Loucy (cell line): ENCODE results near the gene PLAU.
A peak's percentile ranks its signal among the peaks of the same experiment; 100 is the strongest.

Experiments
- H2AFZ ChIP-seq: fragments of 200-600 bp; sonication (generic); 2 replicates; pipeline ENCODE4 v1.6.0; 2016; ENCODE audit warnings: antibody characterized with exemption, mild to moderate bottlenecking, low read length, moderate library complexity
- H3F3A ChIP-seq: fragments of 200-600 bp; 2 replicates; pipeline ENCODE4 v1.6.0; 2016; ENCODE audit warnings: antibody characterized with exemption, low read depth, mild to moderate bottlenecking
- H3K27me3 ChIP-seq: fragments of 200-600 bp; sonication (generic); 2 replicates; pipeline ENCODE4 v1.6.1; 2014; ENCODE audit warnings: low read length, mild to moderate bottlenecking; ENCODE audit not compliant: insufficient read depth, poor library complexity, severe bottlenecking
- H3K36me3 ChIP-seq: fragments of 200-600 bp; sonication (generic); 2 replicates; pipeline ENCODE4 v1.6.1; 2016; ENCODE audit warnings: low read length; ENCODE audit not compliant: insufficient read depth
- H3K4me1 ChIP-seq: fragments of 200-600 bp; sonication (generic); 2 replicates; pipeline ENCODE4 v1.5.1; 2014; ENCODE audit warnings: low read length, mild to moderate bottlenecking; ENCODE audit not compliant: insufficient read depth, poor library complexity, severe bottlenecking
- H3K4me2 ChIP-seq: fragments of 200-600 bp; sonication (generic); 2 replicates; pipeline ENCODE4 v1.6.0; 2014; ENCODE audit warnings: antibody characterized with exemption, low read length, low read depth, mild to moderate bottlenecking; ENCODE audit not compliant: poor library complexity, severe bottlenecking
- H3K4me3 ChIP-seq: fragments of 200-600 bp; sonication (generic); 2 replicates; pipeline ENCODE4 v1.5.1; 2014; ENCODE audit warnings: low read length, mild to moderate bottlenecking, mixed read lengths; ENCODE audit not compliant: poor library complexity, severe bottlenecking
- H3K79me2 ChIP-seq: fragments of 200-600 bp; sonication (generic); 2 replicates; pipeline ENCODE4 v1.6.1; 2014; ENCODE audit warnings: low read length; ENCODE audit not compliant: insufficient read depth
- H3K9ac ChIP-seq: fragments of 200-600 bp; sonication (generic); 2 replicates; pipeline ENCODE4 v1.6.0; 2014; ENCODE audit warnings: mild to moderate bottlenecking, low read depth, low read length, moderate library complexity; ENCODE audit not compliant: poor library complexity, severe bottlenecking
- H3K9me2 ChIP-seq: fragments of 200-600 bp; sonication (generic); replicated peaks from 2 replicates; pipeline ENCODE4 v1.6.1; 2016; ENCODE audit warnings: low read depth, low read length, mixed read lengths
- H3K9me3 ChIP-seq: fragments of 200-600 bp; sonication (generic); 2 replicates; pipeline ENCODE4 v1.6.1; 2014; ENCODE audit warnings: mild to moderate bottlenecking, antibody characterized with exemption, low read length, low read depth; ENCODE audit not compliant: insufficient read depth
- H4K20me1 ChIP-seq: fragments of 200-600 bp; sonication (generic); 2 replicates; pipeline ENCODE4 v1.6.0; 2014; ENCODE audit warnings: antibody characterized with exemption, low read length, mild to moderate bottlenecking; ENCODE audit not compliant: insufficient read depth, poor library complexity, severe bottlenecking
- EZH2phosphoT487 ChIP-seq: fragments of 200-600 bp; IDR thresholded peaks from 2 replicates; pipeline ENCODE4 v1.6.1; 2018; ENCODE audit warnings: antibody characterized with exemption, mild to moderate bottlenecking, moderate library complexity, borderline replicate concordance
- TF ChIP-seq, protein P1 (sequence below): fragments of 200-600 bp; sonication (generic); conservative IDR thresholded peaks from 2 replicates; pipeline ENCODE4 v1.5.1; 2014; ENCODE audit warnings: mild to moderate bottlenecking, antibody characterized with exemption, low read length

PLAU gene

DNA sequence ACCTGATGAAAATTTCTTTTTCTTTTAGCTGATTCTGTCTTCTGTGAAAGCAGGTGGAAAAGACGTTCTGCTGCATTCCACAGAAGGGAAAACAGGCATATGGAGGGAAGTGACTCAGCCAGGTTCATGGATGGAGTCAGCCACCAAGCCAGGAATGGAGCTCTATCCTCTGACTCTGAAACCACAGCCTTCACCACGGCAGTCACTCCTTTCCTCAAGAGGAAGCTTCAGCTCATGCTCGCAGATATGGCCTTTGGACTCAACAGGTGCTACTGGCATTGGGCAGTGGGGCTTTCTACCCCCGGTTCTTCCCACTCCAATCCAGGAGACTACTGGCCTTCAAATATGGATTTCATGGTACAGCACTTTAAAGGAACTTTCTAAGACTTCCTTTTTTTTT lies 11.5 kb upstream of the PLAU start:
- no peaks in the 10 kb centered on the region for H3K27me3 ChIP-seq
- H3K36me3 ChIP-seq = no peaks in the 10 kb centered on the region
- no peaks in the 10 kb centered on the region for H3K9me3 ChIP-seq
- TF ChIP-seq, protein P1, sequence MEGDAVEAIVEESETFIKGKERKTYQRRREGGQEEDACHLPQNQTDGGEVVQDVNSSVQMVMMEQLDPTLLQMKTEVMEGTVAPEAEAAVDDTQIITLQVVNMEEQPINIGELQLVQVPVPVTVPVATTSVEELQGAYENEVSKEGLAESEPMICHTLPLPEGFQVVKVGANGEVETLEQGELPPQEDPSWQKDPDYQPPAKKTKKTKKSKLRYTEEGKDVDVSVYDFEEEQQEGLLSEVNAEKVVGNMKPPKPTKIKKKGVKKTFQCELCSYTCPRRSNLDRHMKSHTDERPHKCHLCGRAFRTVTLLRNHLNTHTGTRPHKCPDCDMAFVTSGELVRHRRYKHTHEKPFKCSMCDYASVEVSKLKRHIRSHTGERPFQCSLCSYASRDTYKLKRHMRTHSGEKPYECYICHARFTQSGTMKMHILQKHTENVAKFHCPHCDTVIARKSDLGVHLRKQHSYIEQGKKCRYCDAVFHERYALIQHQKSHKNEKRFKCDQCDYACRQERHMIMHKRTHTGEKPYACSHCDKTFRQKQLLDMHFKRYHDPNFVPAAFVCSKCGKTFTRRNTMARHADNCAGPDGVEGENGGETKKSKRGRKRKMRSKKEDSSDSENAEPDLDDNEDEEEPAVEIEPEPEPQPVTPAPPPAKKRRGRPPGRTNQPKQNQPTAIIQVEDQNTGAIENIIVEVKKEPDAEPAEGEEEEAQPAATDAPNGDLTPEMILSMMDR = no peak
- no peak for TF ChIP-seq EZH2phosphoT487
- no peak overlapping the region for H3K4me3 ChIP-seq
- no peaks in the 10 kb centered on the region for H3K79me2 ChIP-seq
- peaks cover 20% of the 10 kb centered on the region for H3K4me1 ChIP-seq
- no peaks in the 10 kb centered on the region for H3K9me2 ChIP-seq
- H3K9ac ChIP-seq = no peak overlapping the region
- H3F3A ChIP-seq = no peaks in the 10 kb centered on the region
- H2AFZ ChIP-seq = no peak overlapping the region
- no peak overlapping the region for H3K4me2 ChIP-seq
- H4K20me1 ChIP-seq = no peaks in the 10 kb centered on the region

DNA sequence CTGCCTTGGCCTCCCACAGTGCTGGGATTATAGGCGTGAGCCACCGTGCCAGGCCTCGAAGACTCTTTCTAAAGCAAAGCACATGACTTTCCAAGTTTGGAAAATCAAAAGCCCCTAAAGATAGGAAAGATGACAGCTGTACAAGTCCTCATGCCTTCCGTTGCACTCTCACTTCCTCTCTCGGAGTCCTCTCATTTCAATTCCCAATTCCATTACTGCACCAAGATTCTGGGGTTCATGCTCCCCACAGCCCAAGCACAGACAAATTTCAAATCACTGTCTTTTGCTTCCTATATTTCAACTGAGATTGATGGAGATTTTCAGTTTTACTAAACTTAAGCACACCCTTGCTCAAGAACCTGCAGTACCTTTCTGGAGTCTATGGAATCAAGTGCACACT lies 10.9 kb upstream of the PLAU start:
- no peaks in the 10 kb centered on the region for H3F3A ChIP-seq
- no peak overlapping the region for H3K4me2 ChIP-seq
- H3K4me3 ChIP-seq = no peak overlapping the region
- H3K9me2 ChIP-seq = no peaks in the 10 kb centered on the region
- no peaks in the 10 kb centered on the region for H3K27me3 ChIP-seq
- H4K20me1 ChIP-seq = no peaks in the 10 kb centered on the region
- H2AFZ ChIP-seq = no peak overlapping the region
- no peaks in the 10 kb centered on the region for H3K36me3 ChIP-seq
- H3K79me2 ChIP-seq = no peaks in the 10 kb centered on the region
- peaks cover 14% of the 10 kb centered on the region for H3K4me1 ChIP-seq
- TF ChIP-seq EZH2phosphoT487 = no peak
- H3K9ac ChIP-seq = no peak overlapping the region
- no peaks in the 10 kb centered on the region for H3K9me3 ChIP-seq

GRCh38 chr10:73901261-73901660 lies 9.7 kb upstream of the PLAU start:
- Histone ChIP-seq H3K4me3 (no peak overlapping the region), H2AFZ (0 out of 2 replicates have a peak overlapping the region, but pooled peaks have one; percentile 11)

DNA sequence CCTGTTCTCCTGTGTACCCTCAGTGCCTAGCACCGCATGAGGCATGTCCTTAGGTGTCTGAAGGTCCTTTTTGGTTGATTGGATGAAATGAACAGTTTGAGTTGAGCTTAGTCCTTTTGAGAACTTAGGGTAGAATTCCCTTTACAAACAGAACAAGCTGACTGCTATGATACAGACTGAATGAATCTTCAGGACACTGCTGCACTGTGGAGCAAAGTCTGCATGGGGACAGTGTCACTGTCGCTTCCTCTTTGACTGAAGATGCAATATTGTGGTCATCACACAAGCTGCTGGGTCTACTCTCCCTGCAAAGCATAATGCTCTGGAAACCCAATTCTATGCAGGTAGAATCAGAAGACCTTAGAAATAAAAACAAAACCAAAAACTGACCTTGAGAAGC lies 8.6 kb upstream of the PLAU start:
- no peaks in the 10 kb centered on the region for H3K27me3 ChIP-seq
- no peaks in the 10 kb centered on the region for H3K79me2 ChIP-seq
- H3K9me2 ChIP-seq = no peaks in the 10 kb centered on the region
- no peaks in the 10 kb centered on the region for H3K36me3 ChIP-seq
- H3K4me2 ChIP-seq = no peak overlapping the region
- TF ChIP-seq EZH2phosphoT487 = no peak
- TF ChIP-seq, protein P1 = no peak
- H3K9ac ChIP-seq = no peak overlapping the region
- no peaks in the 10 kb centered on the region for H3F3A ChIP-seq
- no peaks in the 10 kb centered on the region for H4K20me1 ChIP-seq
- peaks cover 14% of the 10 kb centered on the region for H3K4me1 ChIP-seq
- H3K9me3 ChIP-seq = no peaks in the 10 kb centered on the region
- H2AFZ ChIP-seq = peak overlapping the region; percentile 11
- no peak overlapping the region for H3K4me3 ChIP-seq

More at GRCh38 chr10:73901261-73901660, 9.7 kb upstream of the PLAU start:
- no peaks in the 10 kb centered on the region for H3K9me3 ChIP-seq
- H3K79me2 ChIP-seq = no peaks in the 10 kb centered on the region
- H3K4me1 ChIP-seq = peaks cover 14% of the 10 kb centered on the region
- H3K27me3 ChIP-seq = no peaks in the 10 kb centered on the region
- H3F3A ChIP-seq = no peaks in the 10 kb centered on the region
- TF ChIP-seq EZH2phosphoT487 = no peak
- TF ChIP-seq, protein P1 = no peak
- H3K9me2 ChIP-seq = no peaks in the 10 kb centered on the region
- H3K36me3 ChIP-seq = no peaks in the 10 kb centered on the region
- H3K9ac ChIP-seq = no peak overlapping the region
- no peaks in the 10 kb centered on the region for H4K20me1 ChIP-seq
- H3K4me2 ChIP-seq = no peak overlapping the region
